K562 (cell line): ENCODE data around the gene STAG2. TPM values are rescaled to one million over a fixed set of nuclear protein-coding genes. Genes with fewer than 3 reads are reported as not detected.

Experiments
- ATAC-seq: fragments of 200-7000 bp; cut with Tn5 transposase; 3 replicates; pipeline ENCODE4 v1.9.1; 2020; ENCODE audit warnings: moderate library complexity
- BruUV-seq: library from RNA; stranded (reverse); fragments of 400-500 nt; replicated peaks from 2 replicates; lab custom pipeline; 2021; lab: Mats Ljungman, UMichigan
- CTCF ChIA-PET: fragments of 300-600 bp; formaldehyde crosslinking; extraction: SDS; loops from one replicate; lab custom pipeline; 2021; ENCODE audit warnings: low intra/inter-chr PET ratio; lab: Yijun Ruan, JAX
- POLR2A ChIA-PET: fragments of 300-600, 350-650 bp; sonication (Branson Sonifier 250); formaldehyde crosslinking; extraction: SDS; loops from one replicate; lab custom pipeline; 2021; ENCODE audit warnings: antibody characterized with exemption, inconsistent platforms; lab: Yijun Ruan, JAX
- DNase-seq, 4 experiments: peaks; one replicate each; pipeline versions ENCODE4 v3.0.0 to v3.0.0-alpha.2; 2011 to 2018; ENCODE audit warnings: low spot score in 3 of 4, mixed read lengths in 3 of 4; ENCODE audit errors: extremely low read depth in 1 of 4
- FAIRE-seq: peaks from 2 replicates; lab custom pipeline; 2011; peaks lifted over from hg19 to GRCh38; lab: Jason Lieb, UNC
- H2AFZ ChIP-seq: 2 replicates; pipeline ENCODE4 v1.6.0; 2011; ENCODE audit warnings: low read depth, low read length, control low read depth, inconsistent platforms
- H3K27ac ChIP-seq: fragments of 200-600 bp; 3 replicates; pipeline ENCODE4 v1.8.0; 2011; ENCODE audit warnings: low read depth, mild to moderate bottlenecking, control low read depth, inconsistent platforms, low read length, moderate library complexity, mixed read lengths; ENCODE audit errors: extremely low read depth
- H3K27me3 ChIP-seq, 2 experiments: fragments of 300-600 bp in 1 of 2; 2 replicates in 1 of 2; 3 replicates in 1 of 2; pipeline versions ENCODE4 v1.6.0 to v1.8.0; 2011; ENCODE audit warnings: inconsistent platforms in 2 of 2, low read length in 2 of 2, mild to moderate bottlenecking in 1 of 2, mixed read lengths in 1 of 2, moderate library complexity in 1 of 2; ENCODE audit not compliant: control insufficient read depth in 2 of 2, insufficient read depth in 2 of 2
- H3K36me3 ChIP-seq: fragments of 300-600 bp; 3 replicates; pipeline ENCODE4 v1.8.0; 2011; ENCODE audit warnings: mild to moderate bottlenecking, low read length, inconsistent platforms; ENCODE audit not compliant: control insufficient read depth, insufficient read depth
- H3K4me1 ChIP-seq, 2 experiments: fragments of 200-600 bp in 1 of 2; replicated peaks in 1 of 2; 2 replicates in 1 of 2; 3 replicates in 1 of 2; pipeline versions ENCODE4 v1.5.1 to v1.8.0; 2011; ENCODE audit warnings: inconsistent platforms in 2 of 2, low read length in 2 of 2, mild to moderate bottlenecking in 1 of 2, mixed read lengths in 1 of 2, moderate library complexity in 1 of 2; ENCODE audit not compliant: control insufficient read depth in 2 of 2, insufficient read depth in 2 of 2
- H3K4me2 ChIP-seq: 2 replicates; pipeline ENCODE4 v1.6.1; 2011; ENCODE audit warnings: low read length, control low read depth, inconsistent platforms, mixed read lengths; ENCODE audit not compliant: insufficient read depth
- H3K4me3 ChIP-seq: fragments of 200-600 bp; sonication (generic), shearing (Covaris generic); 2 replicates; pipeline ENCODE4 v1.5.1; 2016; ENCODE audit warnings: control low read depth, inconsistent platforms
- H3K79me2 ChIP-seq: fragments of 200-600 bp; 3 replicates; pipeline ENCODE4 v1.8.0; 2011; ENCODE audit warnings: low read length, inconsistent platforms; ENCODE audit not compliant: control insufficient read depth, insufficient read depth
- H3K9ac ChIP-seq, 2 experiments: 2 replicates each; pipeline versions ENCODE4 v1.6.0 to v1.6.1; 2011; ENCODE audit warnings: low read depth in 2 of 2, low read length in 2 of 2, control low read depth in 1 of 2, inconsistent platforms in 1 of 2, mild to moderate bottlenecking in 1 of 2, mixed read lengths in 1 of 2; ENCODE audit not compliant: insufficient read depth in 1 of 2
- H3K9me1 ChIP-seq: one replicate; pipeline ENCODE4 v1.6.0; 2011; ENCODE audit warnings: inconsistent platforms, mild to moderate bottlenecking, low read length, moderate library complexity; ENCODE audit not compliant: control insufficient read depth, insufficient read depth
- H3K9me3 ChIP-seq: replicated peaks from 2 replicates; pipeline ENCODE4 v1.5.1; 2011; ENCODE audit warnings: low read depth, low read length, inconsistent platforms; ENCODE audit not compliant: control insufficient read depth, insufficient read depth
- H4K20me1 ChIP-seq: replicated peaks from 2 replicates; pipeline ENCODE4 v1.6.1; 2011; ENCODE audit warnings: low read length, inconsistent platforms, mixed read lengths; ENCODE audit not compliant: control insufficient read depth, insufficient read depth
- HDAC3 ChIP-seq: fragments of 450-650 bp; IDR thresholded peaks from 2 replicates; pipeline ENCODE4 v1.6.1; 2018; ENCODE audit warnings: borderline replicate concordance, mild to moderate bottlenecking, moderate library complexity; ENCODE audit not compliant: partially characterized antibody
- HES1 ChIP-seq: fragments of 450-650 bp; IDR thresholded peaks from 2 replicates; pipeline ENCODE4 v1.6.1; 2016; ENCODE audit warnings: low read depth, mild to moderate bottlenecking, moderate library complexity
- MITF ChIP-seq: IDR thresholded peaks from 2 replicates; pipeline ENCODE4 v1.6.1; 2014; ENCODE audit warnings: antibody characterized with exemption
- PRPF4 ChIP-seq: fragments of 200-400 bp; formaldehyde crosslinking; IDR thresholded peaks from one replicate; pipeline ENCODE4 v1.6.1; 2017; ENCODE audit warnings: low read length, low read depth, mild to moderate bottlenecking; ENCODE audit not compliant: insufficient read depth, poor library complexity, severe bottlenecking
- PURB ChIP-seq: sonication (generic); formaldehyde crosslinking; IDR thresholded peaks from 2 replicates; pipeline ENCODE4 v1.9.0; 2021; ENCODE audit warnings: low read depth, mild to moderate bottlenecking, missing genetic modification reagents
- RFX5 ChIP-seq: IDR thresholded peaks from 2 replicates; pipeline ENCODE4 v1.6.1; 2011; ENCODE audit warnings: low read depth, mild to moderate bottlenecking, improper control_type of control experiment, low read length
- SRSF9 ChIP-seq: fragments of 200-400 bp; formaldehyde crosslinking; IDR thresholded peaks from 2 replicates; pipeline ENCODE4 v1.6.1; 2017; ENCODE audit warnings: low read depth, low read length, borderline replicate concordance
- ZFP36 ChIP-seq: fragments of 150-350 bp; IDR thresholded peaks from 2 replicates; pipeline ENCODE4 v1.6.1; 2018; ENCODE audit warnings: low read length, low read depth; ENCODE audit not compliant: partially characterized antibody
- ZNF592 ChIP-seq: fragments of 450-650 bp; IDR thresholded peaks from 2 replicates; pipeline ENCODE4 v1.6.1; 2017; ENCODE audit warnings: antibody characterized with exemption, mild to moderate bottlenecking
- WGBS: fragments of 100-300 bp; shearing (Covaris generic); methylation state at CpG from one replicate; pipeline ENCODE4 v1.1.6; 2016; ENCODE audit warnings: low coverage, mixed read lengths; ENCODE audit not compliant: insufficient coverage; ENCODE audit errors: missing lambda C conversion rate; 5-methylcytosine and 5-hydroxymethylcytosine counted together
- in situ Hi-C: fragments of 300-500 bp; cut with MboI; formaldehyde crosslinking; loops from 4 replicates; pipeline ENCODE4 v1.15.0; 2018; ENCODE audit warnings: inconsistent platforms, mixed read lengths
- intact Hi-C: fragments of 100-400 bp; cut with micrococcal nuclease; formaldehyde crosslinking; loops from 2 replicates; pipeline ENCODE4 v1.14.2; 2022
- polyA plus RNA-seq, 8 experiments: library from polyadenylated mRNA; depleted of rRNA in 4 of 8; stranded (reverse) in 5 of 8; unstranded in 3 of 8; fragments of >200 nt; fragmentation: Nextera tagmentation in 2 of 8; fragmentation: Illumina TruSeq in 1 of 8; extraction: Ambion mirVana in 2 of 8; extraction: Trizol in 1 of 8; gene quantifications; 2 replicates each; pipeline versions ENCODE4 v1.2.1 to v1.2.3, GENCODE V29; 2011 to 2014; ENCODE audit warnings: inconsistent platforms in 1 of 8, missing spikeins in 1 of 8
- total RNA-seq, 7 experiments: library from RNA; depleted of rRNA in 6 of 7; stranded (reverse); fragments of >200 nt in 6 of 7; fragmentation: Illumina TruSeq in 2 of 7; extraction: Trizol in 2 of 7; gene quantifications; 2 replicates each; pipeline versions ENCODE4 v1.2.1 to v1.2.3, GENCODE V29; 2011 to 2021; ENCODE audit warnings: low replicate concordance in 1 of 7

Gene STAG2
- total and polyA plus RNA-seq, 9 of the 15 experiments (the other 6 are each of a cell fraction or from before 2014, with no cell fraction given): 40.3 to 133 (median 90.1) TPM

GRCh38 chrX:124010157-124010556 is 48.7 kb downstream of the STAG2 start:
- no peak overlapping the region for H3K9ac ChIP-seq
- ChIA-PET POLR2A (interaction anchor here (0.6 kb wide), 1 partner anchor 34 kb away, joined by 3 read pairs; no protein-coding TSS in a partner anchor), CTCF (no interaction called here)
- no peak overlapping the region for H3K4me2 ChIP-seq
- no peak overlapping the region for H3K27ac ChIP-seq
- intact Hi-C loops: no loop called here
- no peak for TF ChIP-seq SRSF9
- TF ChIP-seq PURB (CRISPR knock-in tag): no peak
- TF ChIP-seq ZFP36: no peak
- ATAC-seq (no peak), FAIRE-seq (no peak), DNase-seq (no peak)
- H3K27me3 ChIP-seq: no peaks in the 10 kb centered on the region
- 81% methylated on average over 3 of the region's 3 CpGs for WGBS
- H3K4me3 ChIP-seq: no peak overlapping the region
- no peak overlapping the region for H2AFZ ChIP-seq
- peaks cover 17% of the 10 kb centered on the region; the same call in 1 of the 2 replicates for H4K20me1 ChIP-seq
- H3K79me2 ChIP-seq: peaks cover 95% of the 10 kb centered on the region
- peaks cover 0 to 1% of the 10 kb centered on the region in 2 experiments; a peak in 1 of 5 replicates for H3K4me1 ChIP-seq
- H3K9me1 ChIP-seq: no peaks in the 10 kb centered on the region
- no TSS peak for BruUV-seq
- H3K36me3 ChIP-seq: no peaks in the 10 kb centered on the region; the same call in 2 of the 3 replicates
- no peaks in the 10 kb centered on the region for H3K9me3 ChIP-seq
- in situ Hi-C loops: no loop called here

- no peak for DNase-seq
- Histone ChIP-seq H3K4me1 (no peaks in the 10 kb centered on the region; a peak in 1 of 5 replicates), H2AFZ (no peak overlapping the region), H3K9me3 (no peaks in the 10 kb centered on the region), H3K4me3 (no peak overlapping the region), H3K79me2 (peaks cover 95% of the 10 kb centered on the region), H3K27me3 (no peaks in the 10 kb centered on the region), H3K4me2 (no peak overlapping the region), H3K27ac (no peak overlapping the region), H3K36me3 (no peaks in the 10 kb centered on the region; the same call in 2 of the 3 replicates), H3K9ac (no peak overlapping the region), H4K20me1 (peaks cover 13% of the 10 kb centered on the region; the same call in 1 of the 2 replicates), H3K9me1 (no peaks in the 10 kb centered on the region)
- ChIA-PET POLR2A (interaction anchor here (0.6 kb wide), 1 partner anchor 34 kb away, joined by 3 read pairs; no protein-coding TSS in a partner anchor), CTCF (no interaction called here)
- 95% methylated on average over 3 of the region's 3 CpGs for WGBS
- no TSS peak for BruUV-seq
- intact Hi-C loops: no loop called here
- no peak for ATAC-seq
- FAIRE-seq: no peak
- in situ Hi-C loops: no loop called here
- no peak for TF ChIP-seq RFX5
- TF ChIP-seq MITF: no peak
- TF ChIP-seq ZNF592: no peak
- no peak for TF ChIP-seq HDAC3
- TF ChIP-seq PRPF4: no peak
- TF ChIP-seq HES1: no peak
Measured at GRCh38 chrX:124010566-124010965, 49.1 kb downstream of the STAG2 start.
